IPS-11a (cell line): ENCODE measurements around the gene RNASE1.
"Not testable (repeated sequence)": the region's sequence is repeated elsewhere in the genome, so short reads cannot be mapped to it uniquely, and the experiment has no call there.

Experiments
- H3K4me3 ChIP-seq: one replicate; pipeline ENCODE4 v1.5.1; 2013; ENCODE audit warnings: low read depth, low read length, control low read depth

Gene RNASE1

GRCh38 chr14:20775901-20776300 is 26.7 kb downstream of the RNASE1 start:
- H3K4me3 ChIP-seq: no peak overlapping the region

- no peak overlapping the region for H3K4me3 ChIP-seq
Observed at GRCh38 chr14:20775043-20775442, 27.6 kb downstream of the RNASE1 start.

DNA sequence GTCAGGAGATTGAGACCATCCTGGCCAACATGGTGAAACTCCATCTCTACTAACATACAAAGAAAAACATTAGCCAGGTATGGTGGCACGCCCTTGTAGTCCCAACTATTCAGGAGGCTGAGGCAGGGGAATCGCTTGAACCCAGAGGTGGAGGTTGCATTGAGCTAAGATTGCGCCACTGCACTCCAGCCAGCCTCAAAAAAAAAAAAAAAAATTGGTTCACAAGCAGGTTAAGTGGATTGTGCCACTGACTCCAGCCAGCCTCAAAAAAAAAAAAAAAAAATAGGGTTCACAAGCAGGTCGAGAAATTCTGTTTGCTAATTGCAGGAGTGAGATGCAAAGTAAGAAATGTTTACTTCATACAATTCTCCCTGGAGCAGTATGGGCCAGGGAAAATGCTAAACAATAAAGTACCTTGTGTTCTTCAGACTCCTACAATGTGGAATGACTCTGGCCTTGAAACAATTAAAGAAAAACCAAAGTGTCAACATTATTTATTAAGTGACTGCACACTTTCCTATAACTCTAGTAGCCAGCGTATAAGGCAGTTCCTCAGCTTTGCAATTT is 28.3 kb downstream of the RNASE1 start:
- no peak overlapping the region for H3K4me3 ChIP-seq

- H3K4me3 ChIP-seq: no peak overlapping the region
Observed at GRCh38 chr14:20772650-20773049, 30.0 kb downstream of the RNASE1 start.

DNA sequence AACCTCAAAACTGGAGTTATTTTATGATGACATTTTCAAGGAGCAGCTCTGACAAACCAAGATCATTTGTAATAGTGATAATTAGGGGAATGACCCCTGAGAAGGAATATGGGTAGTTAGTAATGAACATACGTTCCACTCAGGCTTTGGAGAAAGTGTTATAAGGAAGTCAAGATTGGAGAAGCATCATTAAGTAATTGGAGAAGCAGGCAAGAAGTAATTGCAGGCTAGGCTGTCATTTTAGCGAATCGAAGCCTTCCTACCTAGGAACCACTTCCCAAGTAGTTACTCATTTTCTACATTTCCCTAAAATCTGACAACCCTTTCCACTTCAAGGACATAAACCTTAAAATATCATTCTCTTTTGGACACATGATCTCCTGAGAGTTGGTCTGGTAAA is 33.2 kb downstream of the RNASE1 start:
- no peak overlapping the region for H3K4me3 ChIP-seq

DNA sequence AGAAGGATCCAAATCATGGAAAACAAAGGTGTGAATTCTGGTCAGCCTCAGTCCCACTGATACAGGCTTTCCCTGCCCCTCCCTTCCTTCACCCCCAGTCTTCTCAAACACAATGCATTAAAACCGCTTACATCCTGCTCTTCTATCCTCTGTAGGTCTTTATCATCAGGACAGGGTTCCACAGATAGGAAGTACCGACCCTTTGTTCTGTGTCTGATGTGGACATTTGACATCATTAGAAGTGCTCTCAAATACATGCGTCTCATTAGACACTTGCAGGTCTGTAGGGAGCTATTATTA is 34.1 kb downstream of the RNASE1 start:
- no peak overlapping the region for H3K4me3 ChIP-seq

DNA sequence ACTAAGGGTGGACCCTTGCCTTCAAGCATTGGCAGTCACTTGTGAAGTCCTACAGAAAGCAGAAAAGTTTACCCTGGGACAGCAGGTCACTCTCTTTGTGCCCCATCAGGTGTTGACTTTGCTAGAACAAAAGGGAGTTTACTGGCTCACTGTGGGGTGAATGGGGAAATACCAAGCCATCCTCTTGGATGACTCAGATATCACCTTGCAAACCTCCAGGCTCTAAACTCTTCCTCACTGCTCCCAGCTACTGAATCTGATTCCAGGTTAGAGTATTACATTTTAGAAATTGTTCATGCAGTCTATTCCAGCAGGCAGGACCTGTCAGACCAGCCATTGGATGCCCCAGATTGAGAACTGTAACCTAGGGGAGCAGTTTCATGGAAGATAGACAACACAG is 41.7 kb downstream of the RNASE1 start:
- no peak overlapping the region for H3K4me3 ChIP-seq

DNA sequence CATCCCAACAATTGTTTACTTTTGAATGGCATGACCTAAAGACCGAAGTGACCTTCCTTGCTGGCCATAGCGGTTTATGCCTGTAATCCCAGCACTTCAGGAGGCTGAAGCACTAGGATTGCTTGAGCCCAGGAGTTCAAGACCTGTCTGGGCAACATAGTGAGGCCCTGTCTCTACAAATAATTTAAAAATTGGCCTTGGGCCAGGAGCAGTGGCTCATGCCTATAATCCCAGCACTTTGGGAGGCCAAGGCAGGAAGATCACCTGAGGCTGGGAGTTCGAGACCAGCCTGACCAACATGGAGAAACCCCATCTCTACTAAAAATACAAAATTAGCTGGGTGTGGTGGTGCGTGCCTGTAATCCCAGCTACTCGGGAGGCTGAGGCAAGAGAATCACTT is 43.2 kb downstream of the RNASE1 start:
- H3K4me3 ChIP-seq: not testable (repeated sequence)

DNA sequence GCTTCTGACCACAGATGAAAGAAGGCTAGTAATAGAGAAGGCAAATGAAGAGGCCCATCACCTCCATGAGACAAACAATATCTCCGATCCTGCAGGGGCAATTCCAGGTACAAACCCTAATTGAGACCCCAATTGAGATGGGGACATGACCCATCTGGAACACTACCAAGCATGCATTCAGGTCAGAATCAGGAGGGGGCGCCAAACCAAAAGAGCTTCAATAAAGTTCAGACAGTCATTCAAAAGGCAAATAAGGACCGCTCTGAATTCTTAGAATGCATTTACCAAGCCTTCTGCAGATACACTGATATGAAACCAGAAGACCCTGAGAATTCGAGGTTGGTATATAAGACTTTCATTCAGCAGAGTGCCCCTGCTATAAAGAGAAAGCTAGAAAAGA is 44.7 kb downstream of the RNASE1 start:
- no peak overlapping the region for H3K4me3 ChIP-seq

DNA sequence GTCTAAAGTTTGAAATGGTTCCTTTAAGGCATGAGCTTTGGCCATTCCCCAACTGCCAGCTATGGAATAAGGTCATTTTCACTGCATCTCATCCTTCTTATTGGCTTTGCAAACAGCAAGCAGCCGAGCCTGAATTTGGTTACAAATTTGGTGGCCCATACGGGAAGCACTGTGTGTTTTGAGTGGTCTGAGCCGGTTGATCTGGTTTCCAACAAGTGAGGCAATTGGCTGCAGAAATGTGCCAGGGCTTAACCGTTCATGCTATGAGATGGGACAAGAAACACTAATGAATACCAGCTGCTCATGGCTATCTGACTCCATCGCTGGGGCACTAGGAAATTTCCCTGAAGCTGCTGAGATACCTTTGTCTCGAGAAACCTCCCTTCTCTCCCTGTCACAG is 47.6 kb downstream of the RNASE1 start:
- no peak overlapping the region for H3K4me3 ChIP-seq

- H3K4me3 ChIP-seq: no peak overlapping the region
Observed at GRCh38 chr14:20754308-20754707, 48.3 kb downstream of the RNASE1 start.

- no peak overlapping the region for H3K4me3 ChIP-seq
Observed at GRCh38 chr14:20751963-20752562, 50.6 kb downstream of the RNASE1 start.
